Fibroblast of pulmonary artery (primary cell): ENCODE measurements around the gene RAB3A.
A peak's percentile ranks its signal among the peaks of the same experiment; 100 is the strongest.

Source experiments
- DNase-seq: peaks from one replicate; pipeline ENCODE4 v3.0.0-alpha.2; 2010; ENCODE audit warnings: low read depth
- H3K4me3 ChIP-seq: replicated peaks from 2 replicates; pipeline ENCODE4 v1.5.1; 2011; ENCODE audit warnings: low read depth, mild to moderate bottlenecking, control low read depth, low read length, moderate library complexity
- TF ChIP-seq, protein P1 (sequence below): IDR thresholded peaks from 2 replicates; pipeline ENCODE4 v1.5.1; 2011; ENCODE audit warnings: mild to moderate bottlenecking, control low read depth, low read length, inconsistent platforms; ENCODE audit errors: missing control alignments

The RAB3A gene

DNA sequence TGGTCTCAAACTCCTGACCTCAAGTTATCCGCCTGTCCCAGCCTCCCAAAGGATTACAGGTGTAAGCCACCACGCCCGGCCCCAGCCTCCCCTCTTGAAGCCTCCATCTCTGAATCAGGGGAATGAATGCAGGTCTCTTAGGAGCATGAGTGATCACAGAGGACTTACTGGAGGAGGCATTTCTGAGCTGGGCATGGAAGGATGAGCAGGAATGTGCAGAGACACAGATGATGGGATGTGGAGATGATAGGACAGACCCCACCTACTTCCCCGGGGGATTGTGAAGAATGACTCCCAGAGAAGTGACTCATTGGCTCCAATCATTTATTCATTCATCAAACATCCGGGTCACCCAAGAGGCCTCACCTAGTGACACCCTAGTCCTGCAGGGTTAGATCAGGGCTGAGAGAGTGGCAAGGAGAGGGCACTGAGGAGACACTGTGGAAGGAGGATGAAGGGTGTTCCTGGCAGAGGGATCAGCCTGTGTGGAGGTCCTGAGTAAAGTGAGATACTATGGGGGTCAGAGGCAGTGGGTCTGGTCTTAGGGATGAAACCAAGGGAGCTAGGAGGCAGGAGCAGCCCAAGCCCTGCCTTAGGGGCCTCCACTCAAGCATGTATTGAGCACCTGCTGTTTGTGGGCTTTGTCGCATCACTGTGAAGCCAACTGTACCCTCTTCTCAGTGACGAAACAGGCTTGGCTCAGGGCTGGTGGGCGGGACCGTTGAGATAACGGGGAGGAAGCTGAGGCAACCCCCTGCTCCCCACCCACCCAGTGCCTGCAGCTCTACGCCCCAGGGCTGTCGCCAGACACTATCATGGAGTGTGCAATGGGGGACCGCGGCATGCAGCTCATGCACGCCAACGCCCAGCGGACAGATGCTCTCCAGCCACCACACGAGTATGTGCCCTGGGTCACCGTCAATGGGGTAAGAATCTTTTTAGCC is 27.2 kb downstream of the RAB3A start:
- H3K4me3 ChIP-seq: no peak overlapping the region
- no peak for DNase-seq
- TF ChIP-seq, protein P1, sequence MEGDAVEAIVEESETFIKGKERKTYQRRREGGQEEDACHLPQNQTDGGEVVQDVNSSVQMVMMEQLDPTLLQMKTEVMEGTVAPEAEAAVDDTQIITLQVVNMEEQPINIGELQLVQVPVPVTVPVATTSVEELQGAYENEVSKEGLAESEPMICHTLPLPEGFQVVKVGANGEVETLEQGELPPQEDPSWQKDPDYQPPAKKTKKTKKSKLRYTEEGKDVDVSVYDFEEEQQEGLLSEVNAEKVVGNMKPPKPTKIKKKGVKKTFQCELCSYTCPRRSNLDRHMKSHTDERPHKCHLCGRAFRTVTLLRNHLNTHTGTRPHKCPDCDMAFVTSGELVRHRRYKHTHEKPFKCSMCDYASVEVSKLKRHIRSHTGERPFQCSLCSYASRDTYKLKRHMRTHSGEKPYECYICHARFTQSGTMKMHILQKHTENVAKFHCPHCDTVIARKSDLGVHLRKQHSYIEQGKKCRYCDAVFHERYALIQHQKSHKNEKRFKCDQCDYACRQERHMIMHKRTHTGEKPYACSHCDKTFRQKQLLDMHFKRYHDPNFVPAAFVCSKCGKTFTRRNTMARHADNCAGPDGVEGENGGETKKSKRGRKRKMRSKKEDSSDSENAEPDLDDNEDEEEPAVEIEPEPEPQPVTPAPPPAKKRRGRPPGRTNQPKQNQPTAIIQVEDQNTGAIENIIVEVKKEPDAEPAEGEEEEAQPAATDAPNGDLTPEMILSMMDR: no peak

DNA sequence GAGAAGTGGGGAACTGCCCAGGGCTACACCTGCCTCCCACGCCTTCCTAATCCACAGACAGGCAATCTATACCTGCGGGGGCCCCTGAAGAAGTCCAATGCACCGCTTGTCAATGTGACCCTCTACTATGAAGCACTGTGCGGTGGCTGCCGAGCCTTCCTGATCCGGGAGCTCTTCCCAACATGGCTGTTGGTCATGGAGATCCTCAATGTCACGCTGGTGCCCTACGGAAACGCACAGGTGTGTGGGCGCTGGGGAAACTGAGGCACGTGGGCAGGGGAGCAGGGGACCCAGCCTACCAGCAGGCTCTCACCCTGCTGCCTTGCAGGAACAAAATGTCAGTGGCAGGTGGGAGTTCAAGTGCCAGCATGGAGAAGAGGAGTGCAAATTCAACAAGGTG is 28.9 kb downstream of the RAB3A start:
- H3K4me3 ChIP-seq: no peak overlapping the region
- no peak for DNase-seq
- TF ChIP-seq, protein P1: no peak

DNA sequence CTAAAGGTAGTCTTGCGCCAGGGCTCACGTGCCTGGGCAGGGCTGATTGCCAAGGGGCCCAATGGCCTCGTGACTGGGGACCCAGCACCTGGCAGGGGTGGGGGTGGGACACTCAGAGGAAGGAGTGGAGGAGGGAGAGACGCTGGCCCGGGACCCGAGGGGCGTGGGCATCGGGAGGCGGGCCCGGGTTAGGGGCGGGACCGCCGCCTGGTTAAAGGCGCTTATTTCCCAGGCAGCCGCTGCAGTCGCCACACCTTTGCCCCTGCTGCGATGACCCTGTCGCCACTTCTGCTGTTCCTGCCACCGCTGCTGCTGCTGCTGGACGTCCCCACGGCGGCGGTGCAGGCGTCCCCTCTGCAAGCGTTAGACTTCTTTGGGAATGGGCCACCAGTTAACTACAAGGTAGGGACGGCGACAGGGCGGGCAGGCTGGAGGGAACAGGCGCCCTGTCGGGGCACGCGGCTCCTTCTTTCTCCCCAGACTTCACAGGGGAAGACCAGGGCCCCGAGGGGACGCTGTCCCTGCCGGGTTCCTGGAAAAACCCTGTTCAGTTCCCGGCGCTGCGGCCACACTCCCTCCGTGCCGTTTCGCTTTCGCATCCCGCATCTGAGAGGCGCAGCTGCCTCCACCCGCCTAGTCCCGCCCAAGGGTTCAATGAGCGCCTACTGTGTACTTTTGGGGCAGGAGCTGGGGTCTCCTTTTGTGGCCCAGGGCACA is 30.1 kb downstream of the RAB3A start, which contains the start of gene IFI30:
IFI30 (plus strand) TSS at position 242 of the 717 bp plus-strand sequence; CDS start at position 271, 29 bp downstream.
- TF ChIP-seq, protein P1: no peak
- H3K4me3 ChIP-seq: peak within 1 kb of the TSS; percentile 69
- DNase-seq: peak; percentile 39

DNA sequence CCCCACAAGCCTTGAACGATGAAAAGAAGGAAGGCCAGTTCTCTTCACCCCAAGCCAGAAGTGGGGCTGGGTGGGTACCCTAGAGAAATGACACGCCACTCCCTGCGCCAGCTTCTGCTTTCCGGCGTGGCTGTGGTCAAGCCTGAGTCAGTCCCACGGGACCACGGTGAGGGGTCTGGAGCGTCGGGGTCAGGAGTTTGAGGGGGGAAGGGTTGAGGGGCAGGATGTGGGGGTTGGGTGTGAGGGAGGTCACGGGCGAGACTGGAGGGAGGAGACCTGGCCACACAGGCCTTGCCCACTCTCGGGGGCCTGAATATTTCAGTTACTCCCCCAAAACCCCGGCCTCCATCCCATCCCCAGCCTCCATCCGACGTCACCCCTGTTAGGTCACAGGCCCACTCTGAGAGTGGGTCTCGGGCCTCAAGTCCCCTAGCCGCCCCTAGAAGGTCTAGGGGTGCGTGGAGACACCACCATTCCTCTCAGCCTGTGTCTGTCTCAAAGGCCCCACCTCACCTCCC is 30.7 kb downstream of the RAB3A start:
- H3K4me3 ChIP-seq: peak overlapping the region; percentile 69
- DNase-seq: no peak
- TF ChIP-seq, protein P1: no peak

DNA sequence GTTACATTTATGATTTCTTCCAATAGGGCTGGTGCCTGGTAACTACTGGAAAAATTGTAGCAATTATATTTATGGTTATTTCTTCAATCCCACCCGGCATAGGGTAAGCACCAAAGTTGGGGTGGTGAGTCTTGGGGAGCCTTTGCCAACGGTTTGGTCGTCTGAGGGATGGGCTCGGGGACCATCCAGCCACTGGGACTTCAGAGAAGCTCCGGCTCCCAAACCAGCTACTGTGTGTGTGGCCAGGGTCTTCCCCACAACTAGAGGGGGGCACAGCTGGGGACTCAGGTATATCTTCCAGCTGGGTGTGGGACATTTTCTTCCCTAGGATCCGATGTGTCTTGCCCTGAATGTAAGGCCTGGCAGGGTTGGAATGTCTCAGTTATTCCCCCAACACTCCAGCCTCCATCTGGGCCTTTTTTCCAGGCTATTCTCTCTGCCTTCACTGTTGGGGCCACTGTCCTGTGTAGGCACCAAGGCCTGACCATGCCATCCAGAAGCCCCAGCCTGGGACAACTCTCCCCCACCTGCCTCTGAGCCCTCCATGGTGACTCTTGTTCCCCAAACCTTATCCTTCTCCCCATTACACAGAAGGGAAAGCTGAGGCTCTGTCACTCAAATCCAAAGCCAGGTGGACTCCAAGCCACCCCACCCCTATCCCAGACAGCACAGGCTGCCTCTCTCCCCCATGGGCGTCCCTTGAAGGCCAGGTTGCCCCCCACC is 31.4 kb downstream of the RAB3A start:
- no peak for DNase-seq
- TF ChIP-seq, protein P1: no peak
- H3K4me3 ChIP-seq: no peak overlapping the region

DNA sequence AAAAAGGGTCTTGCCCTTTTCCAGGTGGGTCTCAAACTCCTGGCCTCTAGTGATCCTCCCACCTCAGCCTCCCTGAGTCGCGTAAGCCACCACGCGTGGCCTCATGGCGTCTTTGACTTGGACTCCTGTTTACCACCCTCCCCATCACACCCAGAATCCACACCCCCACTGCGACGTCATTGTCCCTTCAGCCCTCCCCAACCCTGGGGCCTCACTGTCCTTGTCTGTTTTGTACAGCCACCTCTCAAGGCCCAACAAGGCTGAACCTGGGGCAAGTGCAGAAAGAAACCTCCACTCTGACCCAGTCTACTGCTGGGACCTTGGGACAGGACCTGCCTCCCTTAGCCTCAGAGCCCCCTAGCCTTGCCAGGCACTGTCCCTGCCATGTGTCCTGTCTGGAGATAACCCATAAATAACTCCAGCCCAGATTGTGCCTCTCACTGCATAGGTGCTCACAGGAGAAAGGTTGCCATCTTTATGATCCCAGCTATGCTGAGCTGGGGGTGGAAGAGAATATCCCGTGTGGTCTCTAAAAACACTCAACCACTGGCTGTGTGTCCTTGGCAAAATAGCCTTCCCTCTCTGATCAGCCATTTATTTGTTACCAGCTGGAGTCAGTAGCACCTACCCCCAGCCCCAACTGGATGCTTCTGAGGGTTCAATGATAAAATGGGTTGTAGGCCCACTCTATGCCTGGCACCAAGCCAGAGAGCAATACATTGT is 32.1 kb downstream of the RAB3A start:
- TF ChIP-seq, protein P1: no peak
- no peak for DNase-seq
- no peak overlapping the region for H3K4me3 ChIP-seq
